Measurements from ENCODE around the gene PDE7B.

DNA sequence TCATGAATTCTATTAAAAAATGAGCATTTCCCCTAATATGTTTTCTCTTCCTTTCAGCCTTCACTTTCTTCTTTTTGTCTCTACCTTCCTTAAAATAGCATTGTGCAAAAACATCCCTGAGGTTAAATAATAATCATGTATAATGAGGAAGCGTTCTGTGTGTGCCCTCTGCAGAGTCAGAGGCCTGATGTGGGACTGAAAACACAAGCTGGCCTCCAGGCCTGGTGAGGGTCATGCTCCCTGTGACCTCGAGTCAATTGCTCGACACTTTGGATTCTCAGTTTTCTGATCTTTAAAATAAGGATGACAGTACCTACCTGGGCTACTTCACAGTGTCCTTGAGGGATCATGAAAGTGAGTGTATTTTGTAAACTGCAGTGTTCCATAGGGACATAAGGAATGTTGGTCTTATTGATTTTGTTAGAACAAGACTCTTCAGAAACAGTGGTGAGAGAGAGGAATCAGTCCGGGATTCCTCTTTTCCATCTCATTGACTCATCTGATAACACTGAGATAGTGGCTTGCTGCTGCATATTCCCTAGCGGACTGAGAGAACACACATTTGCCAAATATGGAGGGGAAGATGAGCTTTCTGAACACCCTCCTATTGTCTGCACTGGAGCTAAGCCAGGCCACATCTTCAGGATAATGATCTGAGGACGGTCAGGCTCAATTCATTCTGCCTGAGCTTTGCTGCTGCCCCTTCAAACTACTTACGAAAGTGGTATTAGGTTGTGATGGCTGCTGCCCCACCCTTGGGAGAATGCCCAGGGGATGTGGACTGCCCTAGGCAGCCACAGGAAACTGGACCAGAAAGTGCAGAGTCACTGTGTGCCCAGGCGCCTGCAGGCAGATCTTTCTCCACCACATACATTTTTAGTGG lies 39.6 kb upstream of the PDE7B start:
- no peak for TF ChIP-seq POLR2A (IDR thresholded peaks at IDR 0.05; ENCODE audit: low read depth, low read length)
- TF ChIP-seq TAF1 (IDR thresholded peaks at IDR 0.05; ENCODE audit: low read depth, low read length), result no peak
- no peak for TF ChIP-seq SPI1 (IDR thresholded peaks at IDR 0.05; ENCODE audit: low read depth, low read length)
- TF ChIP-seq POLR2AphosphoS5 (IDR thresholded peaks at IDR 0.05; ENCODE audit: low read depth, low read length), result no peak
- TF ChIP-seq POU2F2 (IDR thresholded peaks at IDR 0.05; ENCODE audit: low read depth, low read length), result no peak
